Measurements from ENCODE around the gene MCF2L.

Gene MCF2L

GRCh38 chr13:112943309-112944125 lies 25.5 kb upstream of the MCF2L start:
- DNase-seq (ENCODE audit: low read depth) = peak; percentile 32
- TF ChIP-seq CTCF (IDR thresholded peaks at IDR 0.05; ENCODE audit: insufficient read depth, low read depth, low read length, missing control alignments) = no peak
- H3K4me3 ChIP-seq (ENCODE audit: low read length) = peak overlapping the region; percentile 36

- no peak for DNase-seq (ENCODE audit: low read depth)
- no peak overlapping the region for H3K4me3 ChIP-seq (ENCODE audit: low read length)
- TF ChIP-seq CTCF (IDR thresholded peaks at IDR 0.05; ENCODE audit: insufficient read depth, low read depth, low read length, missing control alignments) = no peak
Measured at GRCh38 chr13:112947796-112948195, 21.2 kb upstream of the MCF2L start.

GRCh38 chr13:112951674-112952371 lies 17.2 kb upstream of the MCF2L start:
- DNase-seq (ENCODE audit: low read depth) = no peak
- TF ChIP-seq CTCF (IDR thresholded peaks at IDR 0.05; ENCODE audit: insufficient read depth, low read depth, low read length, missing control alignments) = no peak
- no peak overlapping the region for H3K4me3 ChIP-seq (ENCODE audit: low read length)

- no peak for DNase-seq (ENCODE audit: low read depth)
- no peak overlapping the region for H3K4me3 ChIP-seq (ENCODE audit: low read length)
- no peak for TF ChIP-seq CTCF (IDR thresholded peaks at IDR 0.05; ENCODE audit: insufficient read depth, low read depth, low read length, missing control alignments)
Measured at GRCh38 chr13:112952759-112953551, 16.1 kb upstream of the MCF2L start.

- no peak overlapping the region for H3K4me3 ChIP-seq (ENCODE audit: low read length)
- no peak for TF ChIP-seq CTCF (IDR thresholded peaks at IDR 0.05; ENCODE audit: insufficient read depth, low read depth, low read length, missing control alignments)
- DNase-seq (ENCODE audit: low read depth) = no peak
Measured at GRCh38 chr13:112953591-112954487, 15.2 kb upstream of the MCF2L start.

Data from epithelial cell of esophagus (primary cell).